H1 (cell line): Measurements from ENCODE around the gene FARS2. TPM values are rescaled to one million over a fixed set of nuclear protein-coding genes. Genes with fewer than 3 reads are reported as not detected.

ENCODE experiments used
- CTCF ChIA-PET: fragments of 300-600 bp; sonication (Branson Sonifier 250); formaldehyde crosslinking; loops from one replicate; lab custom pipeline; 2021; ENCODE audit not compliant: partially characterized antibody; lab: Charles Lee
- POLR2A ChIA-PET: fragments of 300-600 bp; sonication (Branson Sonifier 250); formaldehyde crosslinking; loops from one replicate; lab custom pipeline; 2021; ENCODE audit warnings: inconsistent platforms; ENCODE audit not compliant: partially characterized antibody; lab: Charles Lee
- DNase-seq, 2 experiments: peaks; one replicate each; pipeline versions ENCODE4 v3.0.0 to v3.0.0-alpha.2; 2010 to 2022; ENCODE audit warnings: low spot score in 2 of 2, low read depth in 1 of 2, mixed read lengths in 1 of 2
- FAIRE-seq: peaks from 2 replicates; lab custom pipeline; 2011; peaks lifted over from hg19 to GRCh38; lab: Jason Lieb, UNC
- H2AFZ ChIP-seq: 2 replicates; pipeline ENCODE4 v1.8.1; 2012; ENCODE audit warnings: low read length, inconsistent platforms
- H2AK5ac ChIP-seq: 2 replicates; pipeline ENCODE4 v1.6.1; 2013; ENCODE audit warnings: low read depth, low read length
- H2BK120ac ChIP-seq: replicated peaks from 2 replicates; pipeline ENCODE3; 2013; ENCODE audit warnings: low read depth, low read length, inconsistent platforms
- H2BK12ac ChIP-seq: 2 replicates; pipeline ENCODE4 v1.6.1; 2013; ENCODE audit warnings: low read depth, low read length
- H2BK15ac ChIP-seq: 2 replicates; pipeline ENCODE4 v1.6.1; 2013; ENCODE audit warnings: low read length
- H2BK20ac ChIP-seq: 2 replicates; pipeline ENCODE4 v1.6.1; 2013; ENCODE audit warnings: low read length
- H2BK5ac ChIP-seq: 2 replicates; pipeline ENCODE4 v1.6.1; 2013; ENCODE audit warnings: low read depth, low read length
- H3K14ac ChIP-seq: 2 replicates; pipeline ENCODE4 v1.6.1; 2013; ENCODE audit warnings: inconsistent platforms; ENCODE audit not compliant: insufficient read length
- H3K18ac ChIP-seq: 2 replicates; pipeline ENCODE4 v1.6.1; 2013; ENCODE audit warnings: low read length; ENCODE audit errors: extremely low read depth
- H3K23ac ChIP-seq: 2 replicates; pipeline ENCODE4 v1.6.1; 2013; ENCODE audit warnings: inconsistent platforms; ENCODE audit not compliant: insufficient read length
- H3K23me2 ChIP-seq: 2 replicates; pipeline ENCODE4 v1.6.1; 2013; ENCODE audit warnings: low read depth, low read length
- H3K27ac ChIP-seq: 2 replicates; pipeline ENCODE4 v1.6.1; 2011; ENCODE audit warnings: low read depth, low read length, inconsistent platforms
- H3K27me3 ChIP-seq, 4 experiments: replicated peaks in 1 of 4; 1 replicate in 1 of 4; 2 replicates in 3 of 4; pipeline versions ENCODE4 v1.6.1 to v1.8.1; 2011 to 2013; ENCODE audit warnings: low read length in 3 of 4, mild to moderate bottlenecking in 3 of 4, inconsistent platforms in 2 of 4, mixed read lengths in 2 of 4, moderate library complexity in 1 of 4; ENCODE audit not compliant: control insufficient read depth in 3 of 4, insufficient read depth in 3 of 4; ENCODE audit errors: extremely low read depth in 1 of 4
- H3K36me3 ChIP-seq, 4 experiments: 2 replicates each; pipeline versions ENCODE4 v1.6.1 to v1.8.1; 2011 to 2013; ENCODE audit warnings: mild to moderate bottlenecking in 4 of 4, low read length in 3 of 4, moderate library complexity in 2 of 4, control low read depth in 1 of 4, inconsistent platforms in 1 of 4; ENCODE audit not compliant: insufficient read depth in 4 of 4, control insufficient read depth in 2 of 4
- H3K4ac ChIP-seq: replicated peaks from 2 replicates; pipeline ENCODE3; 2013; ENCODE audit warnings: low read length, low read depth, mixed read lengths, inconsistent platforms; ENCODE audit not compliant: insufficient read length
- H3K4me1 ChIP-seq, 4 experiments: replicated peaks in 1 of 4; 1 replicate in 1 of 4; 2 replicates in 3 of 4; pipeline versions ENCODE4 v1.6.1 to v1.8.1; 2011 to 2013; ENCODE audit warnings: low read length in 3 of 4, inconsistent platforms in 2 of 4, mixed read lengths in 1 of 4; ENCODE audit not compliant: insufficient read depth in 4 of 4, control insufficient read depth in 3 of 4
- H3K4me2 ChIP-seq, 2 experiments: 2 replicates each; pipeline versions ENCODE4 v1.6.1 to v1.8.1; 2011 to 2013; ENCODE audit warnings: low read depth in 2 of 2, low read length in 2 of 2, control low read depth in 1 of 2, inconsistent platforms in 1 of 2, mild to moderate bottlenecking in 1 of 2; ENCODE audit not compliant: insufficient read depth in 1 of 2
- H3K4me3 ChIP-seq, 4 experiments: fragments of 200-600, 300-600 bp in 1 of 4; sonication (generic), shearing (Covaris generic), sonication (Bioruptor Twin) in 1 of 4; 2 replicates each; pipeline versions ENCODE4 v1.5.1 to v1.8.1; 2011 to 2016; ENCODE audit warnings: low read length in 4 of 4, low read depth in 3 of 4, control low read depth in 2 of 4, inconsistent platforms in 2 of 4, mild to moderate bottlenecking in 2 of 4, mixed read lengths in 1 of 4, moderate library complexity in 1 of 4; ENCODE audit not compliant: insufficient read depth in 2 of 4; ENCODE audit errors: extremely low read depth in 1 of 4
- H3K56ac ChIP-seq: replicated peaks from 2 replicates; pipeline ENCODE3; 2013; ENCODE audit warnings: low read depth, mild to moderate bottlenecking, mixed read lengths, low read length, inconsistent platforms; ENCODE audit not compliant: insufficient read length
- H3K79me1 ChIP-seq: 2 replicates; pipeline ENCODE4 v1.6.1; 2013; ENCODE audit warnings: low read depth, low read length, control low read depth
- H3K79me2 ChIP-seq, 2 experiments: 2 replicates each; pipeline versions ENCODE4 v1.6.1 to v1.8.1; 2012 to 2013; ENCODE audit warnings: low read length in 2 of 2, mild to moderate bottlenecking in 2 of 2, inconsistent platforms in 1 of 2; ENCODE audit not compliant: insufficient read depth in 2 of 2, control insufficient read depth in 1 of 2
- H3K9ac ChIP-seq, 4 experiments: replicated peaks in 1 of 4; 1 replicate in 1 of 4; 2 replicates in 3 of 4; pipeline versions ENCODE4 v1.6.1 to v1.8.1; 2011 to 2013; ENCODE audit warnings: low read depth in 3 of 4, low read length in 3 of 4, control low read depth in 2 of 4, mild to moderate bottlenecking in 2 of 4, moderate library complexity in 2 of 4, inconsistent platforms in 1 of 4; ENCODE audit errors: extremely low read depth in 1 of 4
- H3K9me3 ChIP-seq, 2 experiments: 2 replicates each; pipeline versions ENCODE4 v1.6.1 to v1.8.1; 2012 to 2013; ENCODE audit warnings: mild to moderate bottlenecking in 2 of 2, moderate library complexity in 2 of 2, control low read depth in 1 of 2, inconsistent platforms in 1 of 2, low read depth in 1 of 2, low read length in 1 of 2, mixed read lengths in 1 of 2; ENCODE audit not compliant: insufficient read depth in 2 of 2
- H4K20me1 ChIP-seq, 2 experiments: replicated peaks in 1 of 2; 2 replicates each; pipeline versions ENCODE3 to v1.8.1; 2011 to 2013; ENCODE audit warnings: inconsistent platforms in 2 of 2, low read length in 2 of 2, mild to moderate bottlenecking in 1 of 2; ENCODE audit not compliant: insufficient read depth in 2 of 2, control insufficient read depth in 1 of 2
- H4K5ac ChIP-seq: 2 replicates; pipeline ENCODE4 v1.6.1; 2013; ENCODE audit warnings: low read length, low read depth, mixed read lengths, inconsistent platforms; ENCODE audit not compliant: insufficient read length
- H4K8ac ChIP-seq: 2 replicates; pipeline ENCODE4 v1.8.0; 2013; ENCODE audit warnings: mild to moderate bottlenecking, moderate library complexity, low read length, inconsistent platforms; ENCODE audit not compliant: insufficient read depth; ENCODE audit errors: extremely low read depth
- H4K91ac ChIP-seq: replicated peaks from 2 replicates; pipeline ENCODE3; 2013; ENCODE audit warnings: low read length, mixed read lengths, inconsistent platforms; ENCODE audit not compliant: insufficient read length
- BACH1 ChIP-seq: IDR thresholded peaks from 2 replicates; pipeline ENCODE4 v1.6.1; 2012; ENCODE audit warnings: low read length, improper control_type of control experiment
- BCL11A ChIP-seq, 2 experiments: IDR thresholded peaks; one replicate each; pipeline ENCODE4 v1.6.1; 2011; ENCODE audit warnings: low read depth in 2 of 2, low read length in 2 of 2, mild to moderate bottlenecking in 2 of 2
- PHF8 ChIP-seq: fragments of 200-600 bp; sonication (generic); conservative IDR thresholded peaks from 2 replicates; pipeline ENCODE4 v1.7.1; 2012; ENCODE audit warnings: low read depth, mild to moderate bottlenecking, inconsistent platforms, low read length, moderate library complexity
- SAP30 ChIP-seq: fragments of 300-600 bp; sonication (generic); IDR thresholded peaks from 2 replicates; pipeline ENCODE4 v1.7.1; 2012; ENCODE audit warnings: low read length, moderate library complexity, mild to moderate bottlenecking, inconsistent platforms; ENCODE audit not compliant: insufficient read depth, insufficient replicate concordance
- SIX5 ChIP-seq: IDR thresholded peaks from 2 replicates; pipeline ENCODE4 v1.6.1; 2011; ENCODE audit warnings: mild to moderate bottlenecking, low read depth, low read length
- WGBS, 2 experiments: shearing (Covaris generic) in 1 of 2; methylation state at CpG; one replicate each; pipeline versions ENCODE4 v1.1.6 to v1.1.7; 2013 to 2015; ENCODE audit warnings: low lambda C conversion rate in 2 of 2, mixed read lengths in 2 of 2, inconsistent platforms in 1 of 2, low coverage in 1 of 2, missing lambda C conversion rate in 1 of 2; ENCODE audit not compliant: insufficient replicate concordance in 2 of 2, insufficient coverage in 1 of 2, insufficient read length in 1 of 2; ENCODE audit errors: extremely low coverage in 1 of 2, missing lambda C conversion rate in 1 of 2; 5-methylcytosine and 5-hydroxymethylcytosine counted together
- polyA plus RNA-seq, 7 experiments: library from polyadenylated mRNA; depleted of rRNA in 3 of 7; stranded (reverse) in 5 of 7; unstranded in 2 of 7; fragments of >200 nt in 5 of 7; fragments of 200-250 nt in 2 of 7; gene quantifications; 1 replicate in 5 of 7; 2 replicates in 1 of 7; 4 replicates in 1 of 7; pipeline versions ENCODE4 v1.2.1 to v1.2.3, GENCODE V29; 2011 to 2013; ENCODE audit warnings: missing spikeins in 2 of 7, mixed read lengths in 2 of 7
- total RNA-seq: library from RNA; stranded (reverse); fragmentation: NEBNext Ultra II Directional; extraction: Animal tissue kit (Norgen Biotek cat#: 25700); gene quantifications from 2 replicates; pipeline ENCODE4 v1.2.1, GENCODE V29; 2021
- TF ChIP-seq, protein P1 (sequence below): IDR thresholded peaks from 2 replicates; pipeline ENCODE4 v1.6.1; 2012; ENCODE audit warnings: inconsistent platforms
- TF ChIP-seq, protein P2 (sequence below): IDR thresholded peaks from 2 replicates; pipeline ENCODE4 v1.6.1; 2011; ENCODE audit warnings: low read length, improper control_type of control experiment

The FARS2 gene
- total and polyA plus RNA-seq, 2 of the 8 experiments (the other 6 are each of a cell fraction or from before 2014, with no cell fraction given) = 11.7 to 14.4 TPM

DNA sequence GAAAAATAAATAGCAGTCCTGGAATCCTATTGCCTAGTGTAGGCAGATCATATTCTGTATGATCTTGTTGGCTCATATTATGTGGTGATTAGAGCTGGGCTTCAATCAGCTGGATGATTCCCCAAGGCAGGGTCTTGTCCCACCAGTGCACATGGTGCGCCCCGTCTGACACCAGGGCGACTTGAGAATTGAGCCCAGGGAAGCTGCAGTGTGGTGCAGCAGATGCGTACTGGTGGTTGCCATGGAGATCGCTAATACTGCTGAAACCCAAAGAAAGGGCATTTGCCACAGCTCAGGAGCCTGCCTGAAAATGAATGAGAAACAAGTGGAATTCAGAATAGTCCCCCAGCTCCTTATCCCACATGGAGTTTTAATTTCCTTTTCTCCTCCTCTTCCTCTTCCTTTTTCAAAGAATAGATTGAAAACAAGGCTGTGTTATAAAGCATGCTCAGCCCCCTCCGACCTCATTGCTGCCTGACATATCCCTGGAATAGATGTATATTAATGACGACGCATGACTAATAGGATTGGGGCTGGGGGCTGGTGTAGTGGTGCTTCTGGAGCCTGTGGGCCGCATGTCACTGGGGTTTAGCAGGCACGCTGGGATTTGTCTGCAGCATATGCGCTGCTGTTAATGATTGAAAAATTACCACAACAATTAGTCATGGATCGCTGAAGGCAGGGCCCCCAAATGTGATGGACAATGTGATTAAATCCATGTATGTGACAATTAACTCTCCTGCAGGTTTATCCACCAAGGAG, 210.5 kb downstream of the FARS2 start:
- no peaks in the 10 kb centered on the region for H3K27me3 ChIP-seq
- DNase-seq = peak in 1 of 2 experiments; percentile 29
- POLR2A ChIA-PET = no interaction called here
- H4K20me1 ChIP-seq = no peaks in the 10 kb centered on the region
- H3K27ac ChIP-seq = no peak overlapping the region
- peaks cover 3 to 18% (median 10%) of the 10 kb centered on the region in 4 experiments; a peak in 5 of 7 replicates for H3K4me1 ChIP-seq
- no peaks in the 10 kb centered on the region for H3K79me2 ChIP-seq
- H2BK5ac ChIP-seq = no peak overlapping the region
- CTCF ChIA-PET = interaction anchor here (0.5 to 4.0 kb wide), 61 partner anchors 9 to 1075 kb away, joined by 3 to 36 read pairs (median 4); partner anchors contain the start of gene NRN1
- no peaks in the 10 kb centered on the region for H3K36me3 ChIP-seq
- H3K18ac ChIP-seq = no peak overlapping the region
- no peak overlapping the region for H3K9ac ChIP-seq
- H4K5ac ChIP-seq = no peak overlapping the region
- H4K8ac ChIP-seq = no peak overlapping the region; the same call in 1 of the 2 replicates
- H3K79me1 ChIP-seq = no peaks in the 10 kb centered on the region; the same call in 1 of the 2 replicates
- WGBS, 2 experiments = 36% methylated on average over 12 of the region's 12 CpGs; no CpG with 5 or more reads in 1 of the 2 experiments
- peak; percentile 24 for FAIRE-seq
- H3K23me2 ChIP-seq = no peaks in the 10 kb centered on the region
- H3K23ac ChIP-seq = no peak overlapping the region
- no peak overlapping the region for H2AK5ac ChIP-seq
- H3K56ac ChIP-seq = no peak overlapping the region
- no peak overlapping the region for H3K4ac ChIP-seq
- H3K14ac ChIP-seq = no peak overlapping the region
- H3K4me3 ChIP-seq = peak overlapping the region in 1 of 4 experiments; percentile 15; a peak in 2 of 8 replicates
- H3K9me3 ChIP-seq = no peaks in the 10 kb centered on the region
- no peak overlapping the region for H2BK120ac ChIP-seq
- no peak overlapping the region for H2BK12ac ChIP-seq
- H2BK15ac ChIP-seq = no peak overlapping the region
- no peak overlapping the region for H2AFZ ChIP-seq
- peak overlapping the region; percentile 42 to 44; a peak in 3 of 4 replicates for H3K4me2 ChIP-seq
- H2BK20ac ChIP-seq = no peak overlapping the region
- no peak overlapping the region for H4K91ac ChIP-seq
- TF ChIP-seq, protein P1, sequence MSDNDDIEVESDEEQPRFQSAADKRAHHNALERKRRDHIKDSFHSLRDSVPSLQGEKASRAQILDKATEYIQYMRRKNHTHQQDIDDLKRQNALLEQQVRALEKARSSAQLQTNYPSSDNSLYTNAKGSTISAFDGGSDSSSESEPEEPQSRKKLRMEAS = peak; percentile 70
- TF ChIP-seq BCL11A (IDR thresholded peaks at IDR 0.05; ENCODE audit: low read depth in 2 of 2, low read length in 2 of 2) (no peak), SAP30 (peak; percentile 29), PHF8 (no peak), BACH1 (no peak), SIX5 (no peak)
- TF ChIP-seq, protein P2, sequence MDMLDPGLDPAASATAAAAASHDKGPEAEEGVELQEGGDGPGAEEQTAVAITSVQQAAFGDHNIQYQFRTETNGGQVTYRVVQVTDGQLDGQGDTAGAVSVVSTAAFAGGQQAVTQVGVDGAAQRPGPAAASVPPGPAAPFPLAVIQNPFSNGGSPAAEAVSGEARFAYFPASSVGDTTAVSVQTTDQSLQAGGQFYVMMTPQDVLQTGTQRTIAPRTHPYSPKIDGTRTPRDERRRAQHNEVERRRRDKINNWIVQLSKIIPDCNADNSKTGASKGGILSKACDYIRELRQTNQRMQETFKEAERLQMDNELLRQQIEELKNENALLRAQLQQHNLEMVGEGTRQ = no peak
